HG03159 (cell line): ENCODE data around the gene MCMBP.
"Not testable (repeated sequence)": the region's sequence is repeated elsewhere in the genome, so short reads cannot be mapped to it uniquely, and the experiment has no call there.

Experiments
- ATAC-seq: cut with Tn5 transposase; IDR thresholded peaks from one replicate; pipeline ENCODE4 v1.9.1; 2021; ENCODE audit warnings: mild to moderate bottlenecking, moderate library complexity; ENCODE audit not compliant: unreplicated experiment

Gene MCMBP

GRCh38 chr10:119831656-119832055, 41.0 kb downstream of the MCMBP start:
- no peak for ATAC-seq

GRCh38 chr10:119830851-119831250, 41.8 kb downstream of the MCMBP start:
- no peak for ATAC-seq

GRCh38 chr10:119829429-119829828, 43.2 kb downstream of the MCMBP start:
- ATAC-seq = no peak

- no peak for ATAC-seq
Observed at GRCh38 chr10:119827430-119827829, 45.2 kb downstream of the MCMBP start.

GRCh38 chr10:119826771-119827170, 45.9 kb downstream of the MCMBP start:
- ATAC-seq = no peak

- no peak for ATAC-seq
Observed at GRCh38 chr10:119824299-119824698, 48.3 kb downstream of the MCMBP start.

- no peak for ATAC-seq
Observed at GRCh38 chr10:119821182-119821581, 51.5 kb downstream of the MCMBP start.

- ATAC-seq = no peak
Observed at GRCh38 chr10:119818889-119819270, 53.8 kb downstream of the MCMBP start.

GRCh38 chr10:119817991-119818888, 54.4 kb downstream of the MCMBP start:
- no peak for ATAC-seq

- no peak for ATAC-seq
Observed at GRCh38 chr10:119815671-119816070, 57.0 kb downstream of the MCMBP start.

GRCh38 chr10:119812684-119813083, 60.0 kb downstream of the MCMBP start:
- no peak for ATAC-seq

GRCh38 chr10:119811122-119811521, 61.5 kb downstream of the MCMBP start:
- ATAC-seq = no peak

- ATAC-seq = no peak
Observed at GRCh38 chr10:119807960-119808697, 64.5 kb downstream of the MCMBP start.

- no peak for ATAC-seq
Observed at GRCh38 chr10:119806334-119807130, 66.1 kb downstream of the MCMBP start.

GRCh38 chr10:119805702-119806230, 66.9 kb downstream of the MCMBP start:
- ATAC-seq = no peak

GRCh38 chr10:119803264-119803663, 69.4 kb downstream of the MCMBP start:
- no peak for ATAC-seq

GRCh38 chr10:119801998-119802538, 70.6 kb downstream of the MCMBP start:
- no peak for ATAC-seq

- ATAC-seq = no peak
Observed at GRCh38 chr10:119801176-119801575, 71.5 kb downstream of the MCMBP start.

GRCh38 chr10:119796039-119796438, 76.6 kb downstream of the MCMBP start:
- ATAC-seq = no peak

- not testable (repeated sequence) for ATAC-seq
Observed at GRCh38 chr10:119795101-119795500, 77.5 kb downstream of the MCMBP start.
